CD4-positive, alpha-beta T cell treated with Interferon gamma for 1 hour (primary cell): Measurements from ENCODE around the gene TET3.
A peak's percentile ranks its signal among the peaks of the same experiment; 100 is the strongest.

Experiments
- DNase-seq: peaks from one replicate; pipeline ENCODE4 v3.0.0-alpha.2; 2020

Gene TET3

GRCh38 chr2:73965053-73965452 is 19.7 kb upstream of the TET3 start:
- DNase-seq, result no peak

- no peak for DNase-seq
Measured at GRCh38 chr2:73968357-73968937, 16.3 kb upstream of the TET3 start.

GRCh38 chr2:73969356-73969755 is 15.4 kb upstream of the TET3 start:
- DNase-seq, result no peak

- DNase-seq, result no peak
Measured at GRCh38 chr2:73970141-73970803, 14.4 kb upstream of the TET3 start.

- peak; percentile 67 for DNase-seq
Measured at GRCh38 chr2:73970850-73971471, 13.7 kb upstream of the TET3 start.

- DNase-seq, result no peak
Measured at GRCh38 chr2:73971722-73972121, 13.0 kb upstream of the TET3 start.

GRCh38 chr2:73972846-73973245 is 11.9 kb upstream of the TET3 start:
- DNase-seq, result no peak

- no peak for DNase-seq
Measured at GRCh38 chr2:73975731-73976130, 9.0 kb upstream of the TET3 start.

- no peak for DNase-seq
Measured at GRCh38 chr2:73976803-73977202, 7.9 kb upstream of the TET3 start.

- no peak for DNase-seq
Measured at GRCh38 chr2:73977466-73977865, 7.2 kb upstream of the TET3 start.

- DNase-seq, result peak; percentile 80
Measured at GRCh38 chr2:73979021-73979420, 5.7 kb upstream of the TET3 start.

- peak; percentile 56 for DNase-seq
Measured at GRCh38 chr2:73979686-73980085, 5.0 kb upstream of the TET3 start.

- no peak for DNase-seq
Measured at GRCh38 chr2:73980566-73980965, 4.1 kb upstream of the TET3 start.

GRCh38 chr2:73981081-73982001 is 3.4 kb upstream of the TET3 start:
- DNase-seq, result peak; percentile 27

- no peak for DNase-seq
Measured at GRCh38 chr2:73982140-73982617, 2.5 kb upstream of the TET3 start.

- DNase-seq, result no peak
Measured at GRCh38 chr2:73983322-73984202, 1.1 kb upstream of the TET3 start.

- DNase-seq, result no peak
Measured at GRCh38 chr2:73984922-73985307, 205 bp downstream of the TET3 start.

GRCh38 chr2:73985308-73986084 is 786 bp downstream of the TET3 start:
- DNase-seq, result peak; percentile 75

- no peak for DNase-seq
Measured at GRCh38 chr2:73986085-73986681, 1.5 kb downstream of the TET3 start.

- DNase-seq, result peak; percentile 50
Measured at GRCh38 chr2:73987109-73987947, 2.6 kb downstream of the TET3 start.
